Mesenchymal stem cell (in vitro differentiated cells and primary cell): ENCODE measurements around the gene TMEFF2.
"Not testable (repeated sequence)": the region's sequence is repeated elsewhere in the genome, so short reads cannot be mapped to it uniquely, and the experiment has no call there.

ENCODE experiments used
- DNase-seq: peaks from one replicate; pipeline ENCODE4 v3.0.0-alpha.2; 2013
- H2AFZ ChIP-seq: one replicate; pipeline ENCODE4 v1.6.1; 2013; ENCODE audit warnings: low read depth, mild to moderate bottlenecking, control low read depth, inconsistent platforms, low read length, moderate library complexity
- H2AK5ac ChIP-seq: 2 replicates; pipeline ENCODE4 v1.6.1; 2013; ENCODE audit warnings: low read length, moderate library complexity, mild to moderate bottlenecking, inconsistent platforms; ENCODE audit not compliant: severe bottlenecking
- H2BK120ac ChIP-seq: one replicate; pipeline ENCODE4 v1.6.1; 2013; ENCODE audit warnings: low read depth, mild to moderate bottlenecking, inconsistent platforms, low read length, moderate library complexity
- H2BK12ac ChIP-seq, 2 experiments: one replicate each; pipeline ENCODE4 v1.6.1; 2013; ENCODE audit warnings: inconsistent platforms in 2 of 2, low read length in 2 of 2, mild to moderate bottlenecking in 2 of 2, moderate library complexity in 2 of 2, control low read depth in 1 of 2
- H2BK15ac ChIP-seq: one replicate; pipeline ENCODE4 v1.6.1; 2013; ENCODE audit warnings: mild to moderate bottlenecking, low read depth, inconsistent platforms; ENCODE audit not compliant: poor library complexity, severe bottlenecking
- H2BK5ac ChIP-seq: 2 replicates; pipeline ENCODE4 v1.6.1; 2013; ENCODE audit warnings: low read depth, mild to moderate bottlenecking, low read length, control low read depth, inconsistent platforms; ENCODE audit not compliant: poor library complexity, severe bottlenecking
- H3K14ac ChIP-seq, 2 experiments: one replicate each; pipeline ENCODE4 v1.6.1; 2013; ENCODE audit warnings: inconsistent platforms in 2 of 2, low read length in 2 of 2, control low read depth in 1 of 2, mild to moderate bottlenecking in 1 of 2, moderate library complexity in 1 of 2
- H3K18ac ChIP-seq, 2 experiments: one replicate each; pipeline ENCODE4 v1.6.1; 2013; ENCODE audit warnings: inconsistent platforms in 2 of 2, low read length in 2 of 2, control low read depth in 1 of 2, low read depth in 1 of 2, mild to moderate bottlenecking in 1 of 2
- H3K23ac ChIP-seq, 2 experiments: one replicate each; pipeline ENCODE4 v1.6.1; 2013; ENCODE audit warnings: inconsistent platforms in 2 of 2, low read length in 2 of 2, mild to moderate bottlenecking in 2 of 2, moderate library complexity in 2 of 2, control low read depth in 1 of 2
- H3K27ac ChIP-seq: 2 replicates; pipeline ENCODE4 v1.5.1; 2013; ENCODE audit warnings: mild to moderate bottlenecking, moderate library complexity, low read length, control low read depth, inconsistent platforms; ENCODE audit not compliant: poor library complexity, severe bottlenecking
- H3K27me3 ChIP-seq, 2 experiments: 2 replicates each; pipeline versions ENCODE4 v1.6.1 to v1.7.0; 2013; ENCODE audit warnings: low read length in 2 of 2, mild to moderate bottlenecking in 2 of 2, moderate library complexity in 2 of 2, control low read depth in 1 of 2, inconsistent platforms in 1 of 2; ENCODE audit not compliant: control insufficient read depth in 1 of 2, insufficient read depth in 1 of 2
- H3K36me3 ChIP-seq, 2 experiments: 2 replicates each; pipeline versions ENCODE4 v1.6.1 to v1.7.0; 2013; ENCODE audit warnings: low read length in 2 of 2, control low read depth in 1 of 2, inconsistent platforms in 1 of 2, low read depth in 1 of 2, mild to moderate bottlenecking in 1 of 2; ENCODE audit not compliant: insufficient read depth in 2 of 2, control insufficient read depth in 1 of 2
- H3K4ac ChIP-seq, 2 experiments: one replicate each; pipeline ENCODE4 v1.6.1; 2013; ENCODE audit warnings: inconsistent platforms in 2 of 2, low read length in 2 of 2, mild to moderate bottlenecking in 2 of 2, moderate library complexity in 2 of 2, control low read depth in 1 of 2, low read depth in 1 of 2
- H3K4me1 ChIP-seq: 2 replicates; pipeline ENCODE4 v1.6.1; 2013; ENCODE audit warnings: low read depth, low read length, control low read depth; ENCODE audit not compliant: control insufficient read depth, insufficient read depth
- H3K4me2 ChIP-seq: 2 replicates; pipeline ENCODE4 v1.6.1; 2013; ENCODE audit warnings: low read length, mild to moderate bottlenecking, inconsistent platforms; ENCODE audit not compliant: poor library complexity, severe bottlenecking
- H3K4me3 ChIP-seq, 2 experiments: 2 replicates each; pipeline versions ENCODE4 v1.5.1 to v1.7.0; 2013; ENCODE audit warnings: low read length in 2 of 2, mild to moderate bottlenecking in 2 of 2, control low read depth in 1 of 2, low read depth in 1 of 2; ENCODE audit not compliant: insufficient read depth in 1 of 2
- H3K79me1 ChIP-seq: replicated peaks from 2 replicates; pipeline ENCODE4 v1.6.1; 2013; ENCODE audit warnings: mild to moderate bottlenecking, control low read depth, low read length, inconsistent platforms; ENCODE audit not compliant: poor library complexity, severe bottlenecking
- H3K9ac ChIP-seq: 2 replicates; pipeline ENCODE4 v1.7.0; 2013; ENCODE audit warnings: mild to moderate bottlenecking, low read length, moderate library complexity
- H3K9me3 ChIP-seq: 2 replicates; pipeline ENCODE4 v1.7.0; 2013; ENCODE audit warnings: mild to moderate bottlenecking, low read length; ENCODE audit not compliant: control insufficient read depth
- H4K8ac ChIP-seq: one replicate; pipeline ENCODE4 v1.6.1; 2013; ENCODE audit warnings: inconsistent platforms, mild to moderate bottlenecking, low read length, moderate library complexity
- H4K91ac ChIP-seq: one replicate; pipeline ENCODE4 v1.6.1; 2013; ENCODE audit warnings: mild to moderate bottlenecking, low read length, inconsistent platforms
- WGBS: methylation state at CpG from one replicate; pipeline ENCODE4 v1.1.7; 2013; ENCODE audit warnings: mixed read lengths; 5-methylcytosine and 5-hydroxymethylcytosine counted together

TMEFF2 gene

GRCh38 chr2:192090911-192091310 lies 103.8 kb downstream of the TMEFF2 start:
- H2AFZ ChIP-seq = no peak overlapping the region
- no peak overlapping the region for H4K91ac ChIP-seq
- H3K4me3 ChIP-seq = no peak overlapping the region
- H3K9ac ChIP-seq = no peak overlapping the region
- H2BK12ac ChIP-seq = no peak overlapping the region
- no peak for DNase-seq
- no peak overlapping the region for H4K8ac ChIP-seq
- H3K27ac ChIP-seq = no peak overlapping the region
- no peak overlapping the region for H2AK5ac ChIP-seq
- H3K79me1 ChIP-seq = no peaks in the 10 kb centered on the region
- H2BK120ac ChIP-seq = no peak overlapping the region
- H3K4me2 ChIP-seq = no peak overlapping the region
- H3K36me3 ChIP-seq = no peaks in the 10 kb centered on the region
- no peak overlapping the region for H2BK5ac ChIP-seq
- 84% methylated on average over 7 of the region's 7 CpGs for WGBS
- H3K4ac ChIP-seq = no peak overlapping the region
- no peak overlapping the region for H2BK15ac ChIP-seq
- H3K14ac ChIP-seq = no peak overlapping the region
- no peak overlapping the region for H3K23ac ChIP-seq
- H3K4me1 ChIP-seq = no peaks in the 10 kb centered on the region
- no peaks in the 10 kb centered on the region for H3K9me3 ChIP-seq
- no peaks in the 10 kb centered on the region for H3K27me3 ChIP-seq
- H3K18ac ChIP-seq = peak overlapping the region in 1 of 2 experiments; percentile 5

DNA sequence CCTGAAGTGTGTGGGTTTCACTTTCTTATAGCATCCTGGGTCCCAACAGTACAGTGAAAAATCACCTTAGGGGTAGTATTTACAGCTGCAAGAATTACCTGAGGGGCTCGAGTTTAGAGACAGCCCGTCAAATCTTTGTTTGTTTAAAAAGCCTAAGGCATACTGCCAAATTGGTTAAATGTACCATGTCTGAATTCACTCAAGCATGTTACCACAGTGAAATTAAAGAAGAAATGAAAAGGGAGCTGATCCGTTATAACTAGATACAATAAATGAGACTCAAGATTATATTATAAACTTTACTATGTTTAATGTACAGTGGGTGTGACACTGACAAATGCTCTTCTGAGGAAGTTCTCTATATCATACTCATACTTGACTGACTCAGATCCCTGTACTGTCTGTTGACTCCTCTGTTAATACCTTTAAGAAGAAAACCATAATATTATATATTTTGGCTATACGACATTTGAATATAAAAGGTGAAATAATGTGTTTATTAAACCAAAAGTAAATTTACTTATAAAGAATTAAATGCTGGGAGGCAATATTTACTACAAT lies 107.3 kb downstream of the TMEFF2 start:
- no peak overlapping the region for H3K27ac ChIP-seq

DNA sequence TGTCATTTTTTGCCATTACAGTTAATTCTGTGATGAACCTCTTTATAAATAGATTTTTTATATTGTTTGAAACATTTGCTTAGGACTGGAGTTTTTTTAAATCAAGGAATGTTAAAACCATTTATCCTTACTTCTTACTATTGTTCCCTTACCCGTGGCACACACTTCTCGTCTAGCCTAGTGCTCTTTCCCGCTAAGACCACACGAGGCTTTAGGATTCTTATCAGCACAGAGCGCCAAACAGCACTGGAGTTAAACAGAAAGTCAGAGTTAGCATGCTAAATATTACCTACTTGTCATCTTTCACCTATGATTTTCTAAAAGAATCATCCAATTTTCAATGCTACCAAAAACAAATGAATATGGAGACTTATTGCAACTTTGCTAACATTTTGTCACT lies 112.6 kb downstream of the TMEFF2 start:
- Histone ChIP-seq H3K4me2 (no peak overlapping the region), H3K4me1 (peaks cover 2% of the 10 kb centered on the region), H3K4ac (no peak overlapping the region), H2AFZ (no peak overlapping the region), H4K8ac (no peak overlapping the region), H3K14ac (no peak overlapping the region), H3K27ac (no peak overlapping the region), H4K91ac (no peak overlapping the region), H3K36me3 (no peaks in the 10 kb centered on the region), H2BK15ac (no peak overlapping the region), H2AK5ac (no peak overlapping the region), H3K9ac (no peak overlapping the region), H2BK12ac (no peak overlapping the region), H3K9me3 (no peaks in the 10 kb centered on the region), H3K23ac (no peak overlapping the region), H2BK5ac (no peak overlapping the region), H3K4me3 (no peak overlapping the region), H2BK120ac (no peak overlapping the region), H3K27me3 (no peaks in the 10 kb centered on the region), H3K79me1 (no peaks in the 10 kb centered on the region), H3K18ac (no peak overlapping the region)
- WGBS = 94% methylated on average over 5 of the region's 5 CpGs
- DNase-seq = no peak

More for the DNA sequence above, 107.3 kb downstream of the TMEFF2 start:
- H3K23ac ChIP-seq = no peak overlapping the region
- no peak overlapping the region for H4K91ac ChIP-seq
- no peak overlapping the region for H2BK15ac ChIP-seq
- no peak overlapping the region for H2BK12ac ChIP-seq
- H3K4me1 ChIP-seq = peaks cover 2% of the 10 kb centered on the region
- no peak overlapping the region for H3K18ac ChIP-seq
- H2AFZ ChIP-seq = no peak overlapping the region
- DNase-seq = no peak
- no peak overlapping the region for H2BK120ac ChIP-seq
- H2AK5ac ChIP-seq = no peak overlapping the region
- H3K9ac ChIP-seq = no peak overlapping the region
- no peak overlapping the region for H3K4me2 ChIP-seq
- H3K27me3 ChIP-seq = no peaks in the 10 kb centered on the region
- WGBS = 95% methylated on average over 2 of the region's 4 CpGs
- no peak overlapping the region for H2BK5ac ChIP-seq
- H3K4me3 ChIP-seq = no peak overlapping the region
- H3K4ac ChIP-seq = no peak overlapping the region
- H3K14ac ChIP-seq = no peak overlapping the region
- no peaks in the 10 kb centered on the region for H3K36me3 ChIP-seq
- H3K9me3 ChIP-seq = no peaks in the 10 kb centered on the region
- H3K79me1 ChIP-seq = no peaks in the 10 kb centered on the region
- no peak overlapping the region for H4K8ac ChIP-seq

DNA sequence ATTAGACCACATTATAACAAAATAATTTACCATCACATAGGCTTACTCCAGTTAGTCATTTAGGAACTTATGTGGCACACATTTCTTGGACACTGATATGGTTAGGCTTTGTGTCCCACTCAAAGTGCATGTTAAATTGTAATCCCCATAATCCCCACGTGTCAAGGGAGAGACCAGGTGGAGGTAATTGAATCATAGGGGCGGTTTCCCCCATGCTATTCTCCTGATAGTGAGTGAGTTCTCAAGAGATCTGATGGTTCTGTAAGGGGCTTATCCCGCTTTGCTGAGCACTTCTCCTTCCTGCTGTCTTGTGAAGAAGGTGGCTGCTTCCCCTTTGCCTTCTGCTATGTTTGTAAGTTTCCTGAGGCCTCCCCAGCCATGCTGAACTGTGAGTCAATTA lies 114.6 kb downstream of the TMEFF2 start:
- H3K14ac ChIP-seq, H2BK12ac ChIP-seq, H3K9me3 ChIP-seq, H2BK5ac ChIP-seq, H4K91ac ChIP-seq, H3K4me1 ChIP-seq, H3K23ac ChIP-seq, H2BK15ac ChIP-seq, H2AK5ac ChIP-seq, H3K27me3 ChIP-seq, H3K4ac ChIP-seq, H3K36me3 ChIP-seq, H3K79me1 ChIP-seq, H2AFZ ChIP-seq, H2BK120ac ChIP-seq, H3K27ac ChIP-seq, H3K18ac ChIP-seq, H3K4me3 ChIP-seq, H4K8ac ChIP-seq, H3K9ac ChIP-seq, H3K4me2 ChIP-seq, DNase-seq: not testable (repeated sequence)
- WGBS = 88% methylated on average over 2 of the region's 3 CpGs
